ENCODE data around the gene DDX56. TPM values are rescaled to one million over a fixed set of nuclear protein-coding genes. Genes with fewer than 3 reads are reported as not detected.

DDX56 gene, protein sequence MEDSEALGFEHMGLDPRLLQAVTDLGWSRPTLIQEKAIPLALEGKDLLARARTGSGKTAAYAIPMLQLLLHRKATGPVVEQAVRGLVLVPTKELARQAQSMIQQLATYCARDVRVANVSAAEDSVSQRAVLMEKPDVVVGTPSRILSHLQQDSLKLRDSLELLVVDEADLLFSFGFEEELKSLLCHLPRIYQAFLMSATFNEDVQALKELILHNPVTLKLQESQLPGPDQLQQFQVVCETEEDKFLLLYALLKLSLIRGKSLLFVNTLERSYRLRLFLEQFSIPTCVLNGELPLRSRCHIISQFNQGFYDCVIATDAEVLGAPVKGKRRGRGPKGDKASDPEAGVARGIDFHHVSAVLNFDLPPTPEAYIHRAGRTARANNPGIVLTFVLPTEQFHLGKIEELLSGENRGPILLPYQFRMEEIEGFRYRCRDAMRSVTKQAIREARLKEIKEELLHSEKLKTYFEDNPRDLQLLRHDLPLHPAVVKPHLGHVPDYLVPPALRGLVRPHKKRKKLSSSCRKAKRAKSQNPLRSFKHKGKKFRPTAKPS
- total RNA-seq (10 to 100 TPM; 27.8 to 56.1 (median 44.2) TPM), polyA plus RNA-seq (10 to 100 TPM; 14.6 to 60.5 (median 19.2) TPM)

GRCh38 chr7:44573464-44574286, at the start of gene DDX56:
Gene DDX56, minus strand, starts transcription at chr7:44573908. Its CDS starts 13 bp downstream, at chr7:44573895.
- Histone ChIP-seq H3K4me1 (peaks cover 0 to 25% (median 22%) of the 10 kb centered on the region in 4 donors), H3K27me3 (no peaks in the 10 kb centered on the region), H3K4me3 (peak within 1 kb of the TSS; percentile 55 to 89 (median 86)), H3K9me3 (no peaks in the 10 kb centered on the region), H3K27ac (peak within 1 kb of the TSS; percentile 86 to 94 (median 90)), H3K36me3 (peaks cover 31 to 66% (median 43%) of the 10 kb centered on the region in 4 donors)
- TF ChIP-seq POLR2AphosphoS5 (IDR thresholded peaks at IDR 0.05) (peak; percentile 91 to 98 (median 96)), EP300 (IDR thresholded peaks at IDR 0.05) (no peak), POLR2A (IDR thresholded peaks at IDR 0.05) (peak; percentile 91)
- WGBS, 2 donors, result 0% methylated on average over 74 of the region's 74 CpGs
- peak; percentile 97 for DNase-seq
- intact Hi-C loops (cut with DNase I), result no loop called here

DNA sequence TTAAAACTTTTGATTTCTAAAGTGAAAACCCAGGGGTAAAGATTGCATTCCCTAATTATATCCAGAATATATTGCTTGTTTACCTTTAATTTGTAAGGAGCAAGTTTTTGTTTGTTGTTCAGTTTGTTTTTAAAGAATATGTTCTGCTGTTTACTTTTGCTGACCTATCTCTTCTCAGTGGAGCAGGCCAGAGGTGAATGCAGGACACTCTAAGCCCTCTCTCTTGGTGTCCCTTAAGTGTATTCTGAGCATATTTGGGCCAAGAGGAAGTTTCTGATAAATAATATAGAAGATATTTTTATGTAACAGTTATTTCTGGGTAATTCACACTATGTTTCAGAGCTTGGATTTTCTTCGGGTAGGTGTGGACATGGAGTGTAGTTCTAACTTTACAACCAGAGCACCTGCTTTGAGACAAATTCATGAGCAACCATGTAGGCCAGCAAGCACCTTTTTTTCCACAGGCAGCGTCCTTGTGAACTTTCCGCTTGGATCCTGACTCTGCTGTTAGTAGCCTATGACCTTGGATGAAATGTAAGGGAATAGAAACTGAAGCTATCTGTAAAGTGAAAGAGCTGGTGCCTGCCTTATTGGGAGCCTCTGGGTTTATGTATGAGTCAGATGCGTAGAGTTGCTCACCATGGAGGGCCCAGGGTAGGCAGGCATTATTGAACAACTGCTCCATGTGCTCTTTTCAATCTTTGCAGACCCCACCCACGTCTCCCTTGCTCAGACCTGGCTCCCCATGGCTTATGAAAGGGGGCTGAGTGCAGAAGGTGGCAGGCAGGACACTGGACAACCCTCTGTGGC, 48.8 kb upstream of the DDX56 start:
- intact Hi-C loops (cut with DNase I), result no loop called here
- WGBS, 2 donors, result 34 to 57% methylated on average over 5 of the region's 5 CpGs

GRCh38 chr7:44621750-44622103, 48.0 kb upstream of the DDX56 start:
- peaks cover 0 to 50% (median 36%) of the 10 kb centered on the region in 4 donors for H3K4me1 ChIP-seq
- peaks cover 0 to 24% (median 13%) of the 10 kb centered on the region in 4 donors for H3K36me3 ChIP-seq
- peak overlapping the region in 2 of 4 donors; percentile 42 to 67 for H3K27ac ChIP-seq
- TF ChIP-seq POLR2AphosphoS5 (IDR thresholded peaks at IDR 0.05) (no peak), CTCF (IDR thresholded peaks at IDR 0.05) (no peak), EP300 (IDR thresholded peaks at IDR 0.05) (no peak), POLR2A (IDR thresholded peaks at IDR 0.05) (no peak)
- 84 to 93% methylated on average over 5 of the region's 5 CpGs for WGBS, 2 donors
- H3K9me3 ChIP-seq, result no peaks in the 10 kb centered on the region
- DNase-seq, result no peak
- no peak overlapping the region for H3K4me3 ChIP-seq
- no peaks in the 10 kb centered on the region for H3K27me3 ChIP-seq
- intact Hi-C loops (cut with DNase I), result no loop called here

More for the DNA sequence above, 48.8 kb upstream of the DDX56 start:
- Histone ChIP-seq H3K27me3 (no peaks in the 10 kb centered on the region), H3K36me3 (peaks cover 0 to 32% (median 17%) of the 10 kb centered on the region in 4 donors), H3K9me3 (no peaks in the 10 kb centered on the region), H3K4me1 (peaks cover 0 to 50% (median 33%) of the 10 kb centered on the region in 4 donors), H3K4me3 (no peak overlapping the region), H3K27ac (peak overlapping the region; percentile 27 to 67 (median 41))
- no peak for DNase-seq
- no peak for TF ChIP-seq EP300 (IDR thresholded peaks at IDR 0.05)
- no peak for TF ChIP-seq POLR2A (IDR thresholded peaks at IDR 0.05)
- TF ChIP-seq CTCF (IDR thresholded peaks at IDR 0.05), result no peak
- no peak for TF ChIP-seq POLR2AphosphoS5 (IDR thresholded peaks at IDR 0.05)

DNA sequence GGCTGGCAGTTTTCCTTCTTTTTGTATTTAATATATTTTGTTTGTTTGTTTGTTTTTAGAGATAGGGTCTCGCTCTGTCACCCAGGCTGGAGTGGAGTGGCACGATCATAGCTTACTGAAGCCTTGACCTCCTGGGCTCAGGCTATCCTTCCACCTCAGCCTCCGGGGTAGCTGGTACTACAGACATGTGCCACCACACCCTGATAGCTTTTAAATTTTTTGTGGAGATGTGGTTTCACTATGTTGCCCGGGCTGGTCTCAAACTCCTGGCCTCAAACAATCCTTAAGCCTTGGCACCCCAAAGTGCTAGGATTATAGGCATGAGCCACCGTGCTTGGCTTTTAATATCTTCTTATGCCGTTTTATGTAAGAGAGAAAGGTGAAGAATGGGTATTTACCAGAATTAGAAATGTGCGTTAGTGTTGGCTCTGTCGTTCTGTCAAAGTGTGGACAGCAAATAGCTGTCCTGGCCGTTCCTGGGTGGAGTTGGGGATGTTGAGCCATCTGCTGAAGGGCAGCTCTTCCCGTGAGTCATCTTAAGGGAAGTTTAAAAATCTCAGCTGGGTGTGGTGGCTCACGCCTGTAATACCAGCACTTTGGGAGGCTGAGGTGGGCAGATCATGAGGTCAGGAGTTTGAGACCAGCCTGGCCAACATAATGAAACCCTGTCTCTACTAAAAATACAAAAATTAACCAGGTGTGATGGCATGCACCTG, 47.5 kb upstream of the DDX56 start:
- intact Hi-C loops (cut with DNase I), result no loop called here
- no peak for DNase-seq
- no peaks in the 10 kb centered on the region for H3K9me3 ChIP-seq
- H3K4me3 ChIP-seq, result no peak overlapping the region
- H3K4me1 ChIP-seq, result peaks cover 0 to 50% (median 37%) of the 10 kb centered on the region in 4 donors
- TF ChIP-seq CTCF (IDR thresholded peaks at IDR 0.05), result no peak
- no peak for TF ChIP-seq POLR2AphosphoS5 (IDR thresholded peaks at IDR 0.05)
- no peak for TF ChIP-seq EP300 (IDR thresholded peaks at IDR 0.05)
- TF ChIP-seq POLR2A (IDR thresholded peaks at IDR 0.05), result no peak
- 77 to 85% methylated on average over 11 of the region's 11 CpGs for WGBS, 2 donors
- peak overlapping the region in 2 of 4 donors; percentile 42 to 67 for H3K27ac ChIP-seq
- peaks cover 0 to 19% (median 8%) of the 10 kb centered on the region in 4 donors for H3K36me3 ChIP-seq
- H3K27me3 ChIP-seq, result no peaks in the 10 kb centered on the region

Data from sigmoid colon (tissue), 7 donors.